ENCODE data around the gene PLXNA2. TPM values are rescaled to one million over a fixed set of nuclear protein-coding genes. Genes with fewer than 3 reads are reported as not detected.

The PLXNA2 gene
- total RNA-seq, 1 experiment from 2014 or later = 10.2 TPM

DNA sequence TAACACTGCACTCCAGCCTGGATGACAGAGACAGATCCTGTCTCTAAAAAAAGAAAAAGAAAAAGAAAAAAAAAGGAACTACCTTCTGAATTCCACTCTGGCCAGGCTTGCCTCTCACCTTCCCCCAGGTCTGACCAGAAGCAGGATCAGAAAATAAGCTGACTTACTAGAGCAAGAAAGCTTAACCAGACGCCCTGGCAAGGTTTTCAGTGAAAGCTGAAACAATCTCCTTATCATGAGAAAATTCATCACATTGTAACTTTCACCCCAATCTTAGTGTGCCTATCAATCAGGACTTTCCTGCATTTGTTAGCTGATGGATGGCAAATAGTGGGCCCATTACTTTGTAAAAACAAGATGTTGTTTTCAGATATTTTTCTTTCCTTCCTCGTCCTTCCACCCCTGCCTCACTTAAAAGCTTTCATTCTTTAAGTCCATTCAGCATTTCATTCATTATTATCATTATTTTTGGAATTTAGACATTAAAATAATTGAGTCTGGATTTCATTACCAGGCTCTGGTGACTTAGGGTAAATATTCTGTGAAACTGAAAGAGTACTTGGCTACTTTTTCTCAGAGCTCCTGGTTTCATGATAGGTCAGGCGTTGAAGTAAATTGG lies 236.8 kb downstream of the PLXNA2 start:
- no TSS peak for BruUV-seq (replicated peaks)
- Histone ChIP-seq H3K27me3 (ENCODE audit: insufficient read depth, low read depth) (no peaks in the 10 kb centered on the region), H3K4me3 (no peak overlapping the region; the same call in 1 of the 2 replicates), H3K79me2 (ENCODE audit: low read depth) (no peaks in the 10 kb centered on the region), H3K27ac (no peak overlapping the region), H3K36me3 (ENCODE audit: low read depth) (no peaks in the 10 kb centered on the region), H3K4me1 (replicated peaks; ENCODE audit: insufficient read depth) (no peaks in the 10 kb centered on the region), H4K20me1 (ENCODE audit: insufficient read depth) (no peaks in the 10 kb centered on the region), H2AFZ (no peak overlapping the region), H3K4me2 (no peak overlapping the region), H3F3A (ENCODE audit: insufficient read depth, low read depth) (no peaks in the 10 kb centered on the region), H3K9me3 (ENCODE audit: insufficient read depth, low read depth) (peaks cover 6% of the 10 kb centered on the region; the same call in 1 of the 2 replicates), H3K9me2 (ENCODE audit: insufficient read depth) (no peaks in the 10 kb centered on the region)
- POLR2A ChIA-PET (ENCODE audit: unreplicated experiment) = no interaction called here
- intact Hi-C loops (cut with micrococcal nuclease; ENCODE audit: unreplicated experiment) = no loop called here
- CTCF ChIA-PET = no interaction called here
- DNase-seq = no peak
- TF ChIP-seq EZH2 (IDR thresholded peaks at IDR 0.05; ENCODE audit: low read depth) (no peak), CTCF (conservative IDR thresholded peaks at IDR 0.05) (no peak)

DNA sequence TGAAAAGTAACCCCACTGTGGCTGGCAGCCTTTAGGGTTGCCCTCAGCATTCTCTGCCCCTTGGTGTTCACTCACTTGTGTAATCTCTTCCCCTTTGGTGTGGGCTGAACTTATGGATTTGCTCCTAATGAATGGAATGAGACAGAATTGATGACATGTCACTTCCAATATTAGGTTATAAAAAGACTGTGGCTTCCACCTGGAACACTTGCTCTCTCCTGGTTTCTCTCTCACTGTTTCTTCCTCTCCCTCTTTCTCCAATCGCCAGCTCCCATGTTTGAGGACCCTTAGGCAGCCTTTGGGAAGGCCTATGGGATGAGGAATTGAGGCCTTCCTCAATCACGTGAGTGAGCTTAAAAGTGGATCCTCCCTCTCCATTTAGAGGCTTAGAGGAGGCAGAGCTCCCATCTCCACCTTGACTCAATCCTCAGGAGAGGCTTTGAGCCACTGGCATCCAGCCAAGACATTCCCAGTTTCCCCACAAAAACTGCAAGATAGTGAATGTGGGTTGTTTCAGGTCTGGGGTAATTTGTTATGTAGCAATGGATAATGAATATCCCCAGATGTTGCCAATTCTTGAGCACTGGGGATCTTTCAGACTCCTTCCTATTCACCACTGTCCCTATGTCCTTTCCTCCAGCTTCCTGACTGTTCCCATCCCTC lies 237.8 kb downstream of the PLXNA2 start:
- Histone ChIP-seq H2AFZ (no peak overlapping the region), H3K79me2 (ENCODE audit: low read depth) (no peaks in the 10 kb centered on the region), H4K20me1 (ENCODE audit: insufficient read depth) (no peaks in the 10 kb centered on the region), H3F3A (ENCODE audit: insufficient read depth, low read depth) (no peaks in the 10 kb centered on the region), H3K36me3 (ENCODE audit: low read depth) (no peaks in the 10 kb centered on the region), H3K9me3 (ENCODE audit: insufficient read depth, low read depth) (peaks cover 6% of the 10 kb centered on the region; the same call in 1 of the 2 replicates), H3K4me2 (no peak overlapping the region), H3K4me3 (no peak overlapping the region), H3K9me2 (ENCODE audit: insufficient read depth) (no peaks in the 10 kb centered on the region), H3K4me1 (replicated peaks; ENCODE audit: insufficient read depth) (no peaks in the 10 kb centered on the region), H3K27me3 (ENCODE audit: insufficient read depth, low read depth) (no peaks in the 10 kb centered on the region), H3K27ac (no peak overlapping the region)
- BruUV-seq (replicated peaks) = no TSS peak
- ChIA-PET POLR2A (ENCODE audit: unreplicated experiment) (no interaction called here), CTCF (no interaction called here)
- TF ChIP-seq CTCF (conservative IDR thresholded peaks at IDR 0.05) (no peak), EZH2 (IDR thresholded peaks at IDR 0.05; ENCODE audit: low read depth) (no peak)
- intact Hi-C loops (cut with micrococcal nuclease; ENCODE audit: unreplicated experiment) = no loop called here
- no peak for DNase-seq

- Histone ChIP-seq H3K4me3 (no peak overlapping the region), H3K4me2 (no peak overlapping the region), H3K36me3 (ENCODE audit: low read depth) (no peaks in the 10 kb centered on the region), H3K27me3 (ENCODE audit: insufficient read depth, low read depth) (no peaks in the 10 kb centered on the region), H3K79me2 (ENCODE audit: low read depth) (no peaks in the 10 kb centered on the region), H2AFZ (no peak overlapping the region), H3K27ac (no peak overlapping the region), H3K9me3 (ENCODE audit: insufficient read depth, low read depth) (peaks cover 6% of the 10 kb centered on the region; the same call in 1 of the 2 replicates), H3F3A (ENCODE audit: insufficient read depth, low read depth) (no peaks in the 10 kb centered on the region), H3K4me1 (replicated peaks; ENCODE audit: insufficient read depth) (no peaks in the 10 kb centered on the region), H3K9me2 (ENCODE audit: insufficient read depth) (no peaks in the 10 kb centered on the region), H4K20me1 (ENCODE audit: insufficient read depth) (no peaks in the 10 kb centered on the region)
- no peak for DNase-seq
- BruUV-seq (replicated peaks) = no TSS peak
- ChIA-PET CTCF (interaction anchor here (0.6 kb wide), 1 partner anchor 42 kb away, joined by 3 read pairs; no protein-coding TSS in a partner anchor), POLR2A (ENCODE audit: unreplicated experiment) (no interaction called here)
- intact Hi-C loops (cut with micrococcal nuclease; ENCODE audit: unreplicated experiment) = no loop called here
- TF ChIP-seq CTCF (conservative IDR thresholded peaks at IDR 0.05) = no peak
- TF ChIP-seq EZH2 (IDR thresholded peaks at IDR 0.05; ENCODE audit: low read depth) = no peak
These were observed 239.3 kb downstream of the PLXNA2 start for GRCh38 chr1:208004851-208005250.

All from PC-9 (cell line).